Measurements from ENCODE around the gene SEMA4B. TPM values are rescaled to one million over a fixed set of nuclear protein-coding genes. Genes with fewer than 3 reads are reported as not detected.

The SEMA4B gene
- total RNA-seq, 2 experiments from 2014 or later: 5.3 to 6.2 TPM

- intact Hi-C loops (cut with micrococcal nuclease): no loop called here
- TF ChIP-seq CTCF (IDR thresholded peaks at IDR 0.05): no peak
- no peak overlapping the region for H3K4me3 Mint-ChIP-seq
- H3K36me3 Mint-ChIP-seq (ENCODE audit: low read depth): peaks cover 12% of the 10 kb centered on the region
- ChIA-PET POLR2A (interaction anchor here (0.6 kb wide), 1 partner anchor 320 kb away, joined by 3 read pairs; no protein-coding TSS in a partner anchor), CTCF (interaction anchor here (1.5 kb wide), 1 partner anchor 82 kb away, joined by 3 read pairs; no protein-coding TSS in a partner anchor)
- H3K27me3 Mint-ChIP-seq: no peaks in the 10 kb centered on the region
- no peak for ATAC-seq
- no peak for DNase-seq
- H3K9me3 Mint-ChIP-seq: no peaks in the 10 kb centered on the region
- no peak overlapping the region for H3K27ac Mint-ChIP-seq
- H3K4me1 Mint-ChIP-seq (ENCODE audit: low read depth): peaks cover 10% of the 10 kb centered on the region
These were observed 23.9 kb downstream of the SEMA4B start for GRCh38 chr15:90225047-90225446.

GRCh38 chr15:90225504-90226234 lies 24.5 kb downstream of the SEMA4B start:
- peaks cover 15% of the 10 kb centered on the region for H3K36me3 Mint-ChIP-seq (ENCODE audit: low read depth)
- TF ChIP-seq CTCF (IDR thresholded peaks at IDR 0.05): no peak
- POLR2A ChIA-PET: interaction anchor here (0.6 kb wide), 1 partner anchor 321 kb away, joined by 3 read pairs; no protein-coding TSS in a partner anchor
- intact Hi-C loops (cut with micrococcal nuclease): no loop called here
- H3K27me3 Mint-ChIP-seq: no peaks in the 10 kb centered on the region
- CTCF ChIA-PET: interaction anchor here (1.5 kb wide), 1 partner anchor 83 kb away, joined by 3 read pairs; no protein-coding TSS in a partner anchor
- no peaks in the 10 kb centered on the region for H3K9me3 Mint-ChIP-seq
- peaks cover 16% of the 10 kb centered on the region for H3K4me1 Mint-ChIP-seq (ENCODE audit: low read depth)
- DNase-seq (no peak), ATAC-seq (no peak)
- no peak overlapping the region for H3K4me3 Mint-ChIP-seq
- no peak overlapping the region for H3K27ac Mint-ChIP-seq

GRCh38 chr15:90227336-90227735 lies 26.2 kb downstream of the SEMA4B start:
- intact Hi-C loops (cut with micrococcal nuclease): no loop called here
- H3K9me3 Mint-ChIP-seq: no peaks in the 10 kb centered on the region
- H3K4me3 Mint-ChIP-seq: no peak overlapping the region
- CTCF ChIA-PET: interaction anchor here (0.8 kb wide), 1 partner anchor 94 kb away, joined by 3 read pairs; no protein-coding TSS in a partner anchor
- peaks cover 30% of the 10 kb centered on the region for H3K36me3 Mint-ChIP-seq (ENCODE audit: low read depth)
- no peak for ATAC-seq
- no peak for DNase-seq
- POLR2A ChIA-PET: interaction anchor here (0.9 kb wide), 1 partner anchor 43 kb away, joined by 3 read pairs; no protein-coding TSS in a partner anchor
- TF ChIP-seq CTCF (IDR thresholded peaks at IDR 0.05): no peak
- peaks cover 32% of the 10 kb centered on the region for H3K4me1 Mint-ChIP-seq (ENCODE audit: low read depth)
- no peak overlapping the region for H3K27ac Mint-ChIP-seq
- no peaks in the 10 kb centered on the region for H3K27me3 Mint-ChIP-seq

- Mint-ChIP-seq H3K27ac (peak overlapping the region; percentile 94), H3K36me3 (ENCODE audit: low read depth) (peaks cover 35% of the 10 kb centered on the region)
- intact Hi-C loops (cut with micrococcal nuclease): no loop called here
These were observed 27.0 kb downstream of the SEMA4B start for GRCh38 chr15:90227816-90228772.

More at GRCh38 chr15:90227816-90228772, 27.0 kb downstream of the SEMA4B start:
- no peak for DNase-seq
- no peaks in the 10 kb centered on the region for H3K27me3 Mint-ChIP-seq
- TF ChIP-seq CTCF (IDR thresholded peaks at IDR 0.05): no peak
- H3K4me1 Mint-ChIP-seq (ENCODE audit: low read depth): peaks cover 37% of the 10 kb centered on the region
- H3K9me3 Mint-ChIP-seq: no peaks in the 10 kb centered on the region
- ChIA-PET POLR2A (no interaction called here), CTCF (interaction anchor here (0.8 to 0.9 kb wide), 3 partner anchors 13 to 93 kb away, joined by 3 read pairs; no protein-coding TSS in a partner anchor)
- H3K4me3 Mint-ChIP-seq: no peak overlapping the region
- ATAC-seq: no peak

Measured in activated CD8-positive, alpha-beta T cell treated with anti-CD3 and anti-CD28 coated beads for 36 hours (primary cell).